ENCODE results near the gene CRLF3. TPM values are rescaled to one million over a fixed set of nuclear protein-coding genes. Genes with fewer than 3 reads are reported as not detected.
"Not testable (repeated sequence)": the region's sequence is repeated elsewhere in the genome, so short reads cannot be mapped to it uniquely, and the experiment has no call there.

Gene CRLF3
- total and polyA plus RNA-seq, 2 donors (not counting 1 experiment from before 2014, with no cell fraction given), result 31.6 to 83.2 TPM

DNA sequence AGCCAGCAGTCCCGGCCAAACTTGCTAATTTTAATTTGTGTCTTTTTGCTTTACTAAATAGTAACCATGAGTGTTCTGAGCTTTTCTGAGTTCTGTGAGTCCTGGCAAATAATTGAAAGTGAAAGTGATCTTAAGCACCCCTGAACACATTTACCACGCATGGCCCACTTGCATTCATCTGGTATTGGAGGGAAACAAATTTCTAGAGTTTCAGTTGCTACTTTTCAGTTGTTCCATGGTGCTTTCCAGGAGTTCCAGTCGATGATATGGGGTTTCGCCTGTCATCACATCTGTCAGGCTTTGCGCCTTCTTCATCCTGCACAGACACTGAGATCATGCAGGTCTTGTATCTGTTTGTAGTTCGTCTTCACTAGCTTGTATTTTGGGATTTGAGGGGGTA lies 44.1 kb downstream of the CRLF3 start:
- Histone ChIP-seq H2AFZ (ENCODE audit: insufficient read depth, low read depth, low read length, poor library complexity, severe bottlenecking) (no peak overlapping the region), H3K4me3 (ENCODE audit: control extremely low read depth in 1 of 5, extremely low read depth in 1 of 5, insufficient read depth in 1 of 5, low read depth in 2 of 5, low read length in 4 of 5) (no peak overlapping the region), H3K9me3 (ENCODE audit: control extremely low read depth in 1 of 3, control insufficient read depth in 2 of 3, insufficient read depth in 1 of 3, low read length in 2 of 3) (no peaks in the 10 kb centered on the region), H3K27me3 (replicated peaks in 1 of 4; ENCODE audit: control extremely low read depth in 1 of 4, control insufficient read depth in 3 of 4, insufficient read depth in 4 of 4, low read length in 3 of 4) (no peaks in the 10 kb centered on the region), H3K4me1 (ENCODE audit: control insufficient read depth in 2 of 2, insufficient read depth in 2 of 2, low read length in 2 of 2) (peaks cover 0 to 4% of the 10 kb centered on the region in 2 donors), H3K27ac (ENCODE audit: low read length in 2 of 2) (peak overlapping the region in 1 of 2 donors; percentile 4), H3K36me3 (replicated peaks in 1 of 2; ENCODE audit: control extremely low read depth in 1 of 2, control insufficient read depth in 1 of 2, extremely low read depth in 1 of 2, insufficient read depth in 2 of 2, low read length in 1 of 2) (peaks cover 6 to 40% of the 10 kb centered on the region in 2 experiments), H3K9ac (ENCODE audit: low read length) (no peak overlapping the region), H4K20me1 (ENCODE audit: control insufficient read depth, insufficient read depth, low read length, poor library complexity, severe bottlenecking) (no peaks in the 10 kb centered on the region), H3K79me2 (ENCODE audit: control insufficient read depth, insufficient read depth, low read length) (no peaks in the 10 kb centered on the region), H3K4me2 (replicated peaks; ENCODE audit: low read depth, low read length, poor library complexity, severe bottlenecking) (no peak overlapping the region)
- TF ChIP-seq, protein P1, sequence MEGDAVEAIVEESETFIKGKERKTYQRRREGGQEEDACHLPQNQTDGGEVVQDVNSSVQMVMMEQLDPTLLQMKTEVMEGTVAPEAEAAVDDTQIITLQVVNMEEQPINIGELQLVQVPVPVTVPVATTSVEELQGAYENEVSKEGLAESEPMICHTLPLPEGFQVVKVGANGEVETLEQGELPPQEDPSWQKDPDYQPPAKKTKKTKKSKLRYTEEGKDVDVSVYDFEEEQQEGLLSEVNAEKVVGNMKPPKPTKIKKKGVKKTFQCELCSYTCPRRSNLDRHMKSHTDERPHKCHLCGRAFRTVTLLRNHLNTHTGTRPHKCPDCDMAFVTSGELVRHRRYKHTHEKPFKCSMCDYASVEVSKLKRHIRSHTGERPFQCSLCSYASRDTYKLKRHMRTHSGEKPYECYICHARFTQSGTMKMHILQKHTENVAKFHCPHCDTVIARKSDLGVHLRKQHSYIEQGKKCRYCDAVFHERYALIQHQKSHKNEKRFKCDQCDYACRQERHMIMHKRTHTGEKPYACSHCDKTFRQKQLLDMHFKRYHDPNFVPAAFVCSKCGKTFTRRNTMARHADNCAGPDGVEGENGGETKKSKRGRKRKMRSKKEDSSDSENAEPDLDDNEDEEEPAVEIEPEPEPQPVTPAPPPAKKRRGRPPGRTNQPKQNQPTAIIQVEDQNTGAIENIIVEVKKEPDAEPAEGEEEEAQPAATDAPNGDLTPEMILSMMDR (IDR thresholded peaks at IDR 0.05), result no peak
- TF ChIP-seq EZH2 (IDR thresholded peaks at IDR 0.05; ENCODE audit: borderline replicate concordance, insufficient read depth, low read depth, low read length, poor library complexity, severe bottlenecking), result no peak
- Mint-ChIP-seq H3K9me3 (ENCODE audit: insufficient read depth) (no peaks in the 10 kb centered on the region), H3K4me3 (no peak overlapping the region), H3K27me3 (no peaks in the 10 kb centered on the region), H3K4me1 (peaks cover 6% of the 10 kb centered on the region), H3K27ac (peak overlapping the region; percentile 64)
- intact Hi-C loops (cut with micrococcal nuclease), result no loop called here
- ATAC-seq (ENCODE audit: low read depth) (no peak), DNase-seq (peak; percentile 28)
- POLR2A ChIA-PET, result interaction anchor here (0.8 kb wide), 1 partner anchor 29 kb away, joined by 6 read pairs; no protein-coding TSS in a partner anchor
- WGBS (ENCODE audit: insufficient coverage), result 92% methylated on average over 4 of the region's 6 CpGs
- CTCF ChIA-PET, result interaction anchor here (0.8 to 1.2 kb wide), 2 partner anchors 38 to 44 kb away, joined by 3 to 4 read pairs; partner anchors contain the start of gene CRLF3

DNA sequence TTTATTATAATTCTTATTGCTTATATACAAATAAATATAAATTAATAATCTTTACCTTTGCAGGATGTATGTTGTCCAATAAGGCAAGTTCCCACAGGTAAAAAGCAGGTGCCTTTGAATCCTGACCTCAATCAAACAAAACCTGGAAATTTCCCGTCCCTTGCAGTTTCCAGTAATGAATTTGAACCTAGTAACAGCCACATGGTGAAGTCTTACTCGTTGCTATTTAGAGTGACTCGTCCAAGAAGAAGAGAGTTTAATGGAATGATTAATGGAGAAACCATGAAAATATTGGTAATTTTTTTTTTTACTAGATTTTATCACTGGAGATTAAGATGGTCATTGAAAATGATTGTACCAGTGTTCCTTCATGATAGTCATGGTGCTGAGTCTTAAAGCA lies 55.7 kb downstream of the CRLF3 start:
- H3K9me3 Mint-ChIP-seq (ENCODE audit: insufficient read depth); H2AFZ ChIP-seq (ENCODE audit: insufficient read depth, low read depth, low read length, poor library complexity, severe bottlenecking); H3K27ac Mint-ChIP-seq; H3K9me3 ChIP-seq (ENCODE audit: control extremely low read depth in 1 of 3, control insufficient read depth in 2 of 3, insufficient read depth in 1 of 3, low read length in 2 of 3); H3K4me3 Mint-ChIP-seq; H3K79me2 ChIP-seq (ENCODE audit: control insufficient read depth, insufficient read depth, low read length); H4K20me1 ChIP-seq (ENCODE audit: control insufficient read depth, insufficient read depth, low read length, poor library complexity, severe bottlenecking); H3K27me3 ChIP-seq (replicated peaks in 1 of 4; ENCODE audit: control extremely low read depth in 1 of 4, control insufficient read depth in 3 of 4, insufficient read depth in 4 of 4, low read length in 3 of 4); DNase-seq; H3K9ac ChIP-seq (ENCODE audit: low read length); POLR2A ChIA-PET; intact Hi-C loops (cut with micrococcal nuclease); ATAC-seq (ENCODE audit: low read depth); H3K4me1 Mint-ChIP-seq; H3K27me3 Mint-ChIP-seq; H3K4me3 ChIP-seq (ENCODE audit: control extremely low read depth in 1 of 5, extremely low read depth in 1 of 5, insufficient read depth in 1 of 5, low read depth in 2 of 5, low read length in 4 of 5); H3K4me1 ChIP-seq (ENCODE audit: control insufficient read depth in 2 of 2, insufficient read depth in 2 of 2, low read length in 2 of 2); H3K4me2 ChIP-seq (replicated peaks; ENCODE audit: low read depth, low read length, poor library complexity, severe bottlenecking); CTCF ChIA-PET; H3K27ac ChIP-seq (ENCODE audit: low read length in 2 of 2): not testable (repeated sequence)
- no CpG with 5 or more reads among the region's 3 CpGs for WGBS (ENCODE audit: insufficient coverage)
- H3K36me3 ChIP-seq (replicated peaks in 1 of 2; ENCODE audit: control extremely low read depth in 1 of 2, control insufficient read depth in 1 of 2, extremely low read depth in 1 of 2, insufficient read depth in 2 of 2, low read length in 1 of 2), result peaks cover 0 to 11% of the 10 kb centered on the region in 2 experiments

DNA sequence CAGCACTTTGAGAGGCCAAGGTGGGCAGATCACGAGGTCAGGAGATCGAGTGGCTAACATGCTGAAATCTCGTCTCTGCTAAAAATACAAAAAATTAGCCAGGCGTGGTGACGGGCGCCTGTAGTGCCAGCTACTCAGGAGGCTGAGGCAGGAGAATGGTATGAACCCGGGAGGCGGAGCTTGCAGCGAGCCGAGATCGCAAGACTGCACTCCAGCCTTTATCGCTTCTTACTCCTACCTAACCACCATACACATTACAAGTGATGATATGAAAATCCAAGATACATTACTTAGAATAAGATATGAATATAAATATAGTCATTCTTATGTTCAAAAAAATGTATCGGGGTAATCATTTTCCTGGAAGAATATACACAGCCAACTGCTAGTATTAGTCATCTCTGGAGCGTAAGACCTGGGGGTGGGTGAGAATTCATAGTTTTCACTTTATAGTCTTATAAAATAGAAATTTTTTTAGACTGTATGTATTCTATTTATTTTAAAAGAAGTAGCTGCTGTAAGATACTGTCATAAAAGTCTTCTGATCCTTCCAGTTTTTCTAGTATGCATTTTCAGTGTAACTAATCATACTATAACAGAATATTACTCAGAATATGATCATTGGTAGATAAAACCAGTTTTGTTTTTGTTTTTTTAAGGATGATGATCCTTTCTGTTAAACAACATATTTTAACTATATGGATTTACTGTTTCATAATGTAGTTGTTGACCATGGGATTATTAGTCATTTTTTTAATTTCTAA lies 56.7 kb downstream of the CRLF3 start:
- H3K27me3 ChIP-seq (replicated peaks in 1 of 4; ENCODE audit: control extremely low read depth in 1 of 4, control insufficient read depth in 3 of 4, insufficient read depth in 4 of 4, low read length in 3 of 4); H3K4me1 Mint-ChIP-seq; H3K4me3 ChIP-seq (ENCODE audit: control extremely low read depth in 1 of 5, extremely low read depth in 1 of 5, insufficient read depth in 1 of 5, low read depth in 2 of 5, low read length in 4 of 5); H3K9ac ChIP-seq (ENCODE audit: low read length); H2AFZ ChIP-seq (ENCODE audit: insufficient read depth, low read depth, low read length, poor library complexity, severe bottlenecking); H3K4me2 ChIP-seq (replicated peaks; ENCODE audit: low read depth, low read length, poor library complexity, severe bottlenecking); H3K79me2 ChIP-seq (ENCODE audit: control insufficient read depth, insufficient read depth, low read length); H4K20me1 ChIP-seq (ENCODE audit: control insufficient read depth, insufficient read depth, low read length, poor library complexity, severe bottlenecking); intact Hi-C loops (cut with micrococcal nuclease); H3K9me3 ChIP-seq (ENCODE audit: control extremely low read depth in 1 of 3, control insufficient read depth in 2 of 3, insufficient read depth in 1 of 3, low read length in 2 of 3); CTCF ChIA-PET; H3K9me3 Mint-ChIP-seq (ENCODE audit: insufficient read depth); H3K27ac Mint-ChIP-seq; H3K4me1 ChIP-seq (ENCODE audit: control insufficient read depth in 2 of 2, insufficient read depth in 2 of 2, low read length in 2 of 2); POLR2A ChIA-PET; H3K4me3 Mint-ChIP-seq; H3K27me3 Mint-ChIP-seq; DNase-seq; H3K27ac ChIP-seq (ENCODE audit: low read length in 2 of 2); ATAC-seq (ENCODE audit: low read depth): not testable (repeated sequence)
- peaks cover 0 to 11% of the 10 kb centered on the region in 2 experiments for H3K36me3 ChIP-seq (replicated peaks in 1 of 2; ENCODE audit: control extremely low read depth in 1 of 2, control insufficient read depth in 1 of 2, extremely low read depth in 1 of 2, insufficient read depth in 2 of 2, low read length in 1 of 2)
- WGBS (ENCODE audit: insufficient coverage), result 100% methylated on average over 3 of the region's 14 CpGs

Measured in B cell (primary cell).